ENCODE measurements around the gene SCMH1.

Gene SCMH1

GRCh38 chr1:41108696-41109275, 133.3 kb downstream of the SCMH1 start:
- Histone ChIP-seq H3K9me2 (ENCODE audit: low read depth, low read length) (no peaks in the 10 kb centered on the region), H3K4me2 (ENCODE audit: low read length) (no peak overlapping the region), H3K4me1 (ENCODE audit: insufficient read depth, low read length, severe bottlenecking) (no peaks in the 10 kb centered on the region), H3K79me2 (ENCODE audit: insufficient read depth, low read length) (no peaks in the 10 kb centered on the region), H3F3A (ENCODE audit: insufficient read depth, low read length) (no peaks in the 10 kb centered on the region), H3K4me3 (ENCODE audit: low read depth, low read length, poor library complexity, severe bottlenecking) (no peak overlapping the region), H3K27ac (ENCODE audit: low read depth, low read length, poor library complexity, severe bottlenecking) (no peak overlapping the region), H3K27me3 (ENCODE audit: insufficient read depth, low read length) (no peaks in the 10 kb centered on the region), H4K20me1 (ENCODE audit: insufficient read depth, low read length) (no peaks in the 10 kb centered on the region), H3K9ac (ENCODE audit: low read length) (no peak overlapping the region), H3K9me3 (ENCODE audit: low read length) (no peaks in the 10 kb centered on the region), H3K36me3 (ENCODE audit: insufficient read depth, low read length) (peaks cover 6% of the 10 kb centered on the region; the same call in 1 of the 2 replicates), H2AFZ (ENCODE audit: low read length) (no peak overlapping the region)
- no peak for TF ChIP-seq EZH2 (IDR thresholded peaks at IDR 0.05; ENCODE audit: borderline replicate concordance, low read length)
- no peak for TF ChIP-seq CTCF (IDR thresholded peaks at IDR 0.05; ENCODE audit: low read length)

GRCh38 chr1:41103766-41104165, 138.3 kb downstream of the SCMH1 start:
- H3K27me3 ChIP-seq (ENCODE audit: insufficient read depth, low read length): no peaks in the 10 kb centered on the region
- H2AFZ ChIP-seq (ENCODE audit: low read length): no peak overlapping the region
- TF ChIP-seq CTCF (IDR thresholded peaks at IDR 0.05; ENCODE audit: low read length) (no peak), EZH2 (IDR thresholded peaks at IDR 0.05; ENCODE audit: borderline replicate concordance, low read length) (no peak)
- H3K4me3 ChIP-seq (ENCODE audit: low read depth, low read length, poor library complexity, severe bottlenecking): no peak overlapping the region
- no peaks in the 10 kb centered on the region for H3K79me2 ChIP-seq (ENCODE audit: insufficient read depth, low read length)
- no peaks in the 10 kb centered on the region for H3F3A ChIP-seq (ENCODE audit: insufficient read depth, low read length)
- H3K4me2 ChIP-seq (ENCODE audit: low read length): no peak overlapping the region
- H3K9ac ChIP-seq (ENCODE audit: low read length): no peak overlapping the region
- H3K9me3 ChIP-seq (ENCODE audit: low read length): no peaks in the 10 kb centered on the region
- H3K9me2 ChIP-seq (ENCODE audit: low read depth, low read length): no peaks in the 10 kb centered on the region
- H3K36me3 ChIP-seq (ENCODE audit: insufficient read depth, low read length): no peaks in the 10 kb centered on the region
- no peaks in the 10 kb centered on the region for H3K4me1 ChIP-seq (ENCODE audit: insufficient read depth, low read length, severe bottlenecking)
- no peak overlapping the region for H3K27ac ChIP-seq (ENCODE audit: low read depth, low read length, poor library complexity, severe bottlenecking)
- H4K20me1 ChIP-seq (ENCODE audit: insufficient read depth, low read length): no peaks in the 10 kb centered on the region

- H3K9me2 ChIP-seq (ENCODE audit: low read depth, low read length): no peaks in the 10 kb centered on the region
- H4K20me1 ChIP-seq (ENCODE audit: insufficient read depth, low read length): no peaks in the 10 kb centered on the region
- H2AFZ ChIP-seq (ENCODE audit: low read length): no peak overlapping the region
- no peaks in the 10 kb centered on the region for H3K9me3 ChIP-seq (ENCODE audit: low read length)
- H3F3A ChIP-seq (ENCODE audit: insufficient read depth, low read length): no peaks in the 10 kb centered on the region
- no peak overlapping the region for H3K9ac ChIP-seq (ENCODE audit: low read length)
- no peaks in the 10 kb centered on the region for H3K36me3 ChIP-seq (ENCODE audit: insufficient read depth, low read length)
- no peaks in the 10 kb centered on the region for H3K4me1 ChIP-seq (ENCODE audit: insufficient read depth, low read length, severe bottlenecking)
- no peak overlapping the region for H3K4me3 ChIP-seq (ENCODE audit: low read depth, low read length, poor library complexity, severe bottlenecking)
- H3K27me3 ChIP-seq (ENCODE audit: insufficient read depth, low read length): no peaks in the 10 kb centered on the region
- no peak overlapping the region for H3K27ac ChIP-seq (ENCODE audit: low read depth, low read length, poor library complexity, severe bottlenecking)
- TF ChIP-seq CTCF (IDR thresholded peaks at IDR 0.05; ENCODE audit: low read length) (no peak), EZH2 (IDR thresholded peaks at IDR 0.05; ENCODE audit: borderline replicate concordance, low read length) (no peak)
- no peaks in the 10 kb centered on the region for H3K79me2 ChIP-seq (ENCODE audit: insufficient read depth, low read length)
- H3K4me2 ChIP-seq (ENCODE audit: low read length): no peak overlapping the region
These were observed 139.5 kb downstream of the SCMH1 start for GRCh38 chr1:41102653-41103052.
